ENCODE measurements around the gene RNASEH1. TPM values are rescaled to one million over a fixed set of nuclear protein-coding genes. Genes with fewer than 3 reads are reported as not detected.
"Not testable (repeated sequence)": the region's sequence is repeated elsewhere in the genome, so short reads cannot be mapped to it uniquely, and the experiment has no call there.

RNASEH1 gene
- polyA plus RNA-seq, 10 donors, result 15.9 to 20.7 (median 18.6) TPM

GRCh38 chr2:3520591-3520990 lies 37.5 kb downstream of the RNASEH1 start:
- DNase-seq, result no peak

- DNase-seq, result peak; percentile 78 to 94 (median 85)
Observed at GRCh38 chr2:3519255-3520205, 38.6 kb downstream of the RNASEH1 start, which contains the start of gene ADI1. TSS of gene ADI1 (minus strand) at chr2:3519531. CDS start at chr2:3519487, 44 bp downstream.

- DNase-seq, result peak; percentile 98 to 100 (median 100)
Observed at GRCh38 chr2:3518496-3519254, 39.5 kb downstream of the RNASEH1 start.

GRCh38 chr2:3517948-3518495 lies 40.1 kb downstream of the RNASEH1 start:
- no peak for DNase-seq

GRCh38 chr2:3516831-3517230 lies 41.3 kb downstream of the RNASEH1 start:
- no peak for DNase-seq

- DNase-seq, result not testable (repeated sequence)
Observed at GRCh38 chr2:3515438-3515837, 42.7 kb downstream of the RNASEH1 start.

GRCh38 chr2:3513026-3513810 lies 44.9 kb downstream of the RNASEH1 start:
- no peak for DNase-seq

GRCh38 chr2:3512086-3512485 lies 46.0 kb downstream of the RNASEH1 start:
- no peak for DNase-seq

GRCh38 chr2:3505771-3506170 lies 52.4 kb downstream of the RNASEH1 start:
- peak in 1 of 3 donors; percentile 39 for DNase-seq

- DNase-seq, result no peak
Observed at GRCh38 chr2:3504741-3505140, 53.4 kb downstream of the RNASEH1 start.

- no peak for DNase-seq
Observed at GRCh38 chr2:3503483-3503882, 54.6 kb downstream of the RNASEH1 start.

GRCh38 chr2:3503046-3503445 lies 55.1 kb downstream of the RNASEH1 start:
- no peak for DNase-seq

- DNase-seq, result no peak
Observed at GRCh38 chr2:3500326-3500899, 57.7 kb downstream of the RNASEH1 start.

GRCh38 chr2:3498783-3499394 lies 59.2 kb downstream of the RNASEH1 start:
- DNase-seq, result no peak

GRCh38 chr2:3496708-3497080 lies 61.4 kb downstream of the RNASEH1 start:
- DNase-seq, result not testable (repeated sequence)

Other genes starting within 250 kb of the RNASEH1 start
- gene EIPR1, start 180.5 kb downstream of the RNASEH1 start, polyA plus RNA-seq (ENCODE audit: insufficient read length in 10 of 10), result 10 to 100 TPM; 12.7 to 21.8 (median 17.3) TPM
- 10 to 100 TPM; 51.0 to 88.1 (median 61.9) TPM for gene TRAPPC12, start 178.6 kb downstream of the RNASEH1 start, polyA plus RNA-seq (ENCODE audit: insufficient read length in 10 of 10)
- 10 to 100 TPM; 48.7 to 67.8 (median 56.4) TPM for gene ADI1, start 38.8 kb downstream of the RNASEH1 start, polyA plus RNA-seq (ENCODE audit: insufficient read length in 10 of 10)
- 1,000 to 10,000 TPM; 1,713 to 2,141 (median 2,026) TPM for gene RPS7, start 16.9 kb upstream of the RNASEH1 start, polyA plus RNA-seq (ENCODE audit: insufficient read length in 10 of 10)
- 1 to 10 TPM in 1 of 10 donors, under 1 TPM in 7, not detected in 2; 0.26 to 1.4 (median 0.49) TPM for gene COLEC11, start 36.8 kb upstream of the RNASEH1 start, polyA plus RNA-seq (ENCODE audit: insufficient read length in 10 of 10)
- under 1 TPM in 3 of 10 donors, not detected in 7; 0.11 to 0.20 (median 0.14) TPM for gene ALLC, start 99.9 kb upstream of the RNASEH1 start, polyA plus RNA-seq (ENCODE audit: insufficient read length in 10 of 10)
- gene DCDC2C, start 145.2 kb upstream of the RNASEH1 start, polyA plus RNA-seq (ENCODE audit: insufficient read length in 10 of 10), result 1 to 10 TPM in 1 of 10 donors, under 1 TPM in 7, not detected in 2; 0.16 to 1.1 (median 0.42) TPM